Activated effector memory CD4-positive, alpha-beta T cell treated with anti-CD3 and anti-CD28 coated beads, Interleukin-2, amount 50 U/mL, for 16 hours (primary cell): Measurements from ENCODE around the gene CARD11.
"Not testable (repeated sequence)": the region's sequence is repeated elsewhere in the genome, so short reads cannot be mapped to it uniquely, and the experiment has no call there.

Experiments
- DNase-seq: peaks from one replicate; pipeline ENCODE4 v3.0.0-alpha.2; 2020

The CARD11 gene

GRCh38 chr7:3063016-3063753, 19.5 kb upstream of the CARD11 start:
- peak; percentile 90 for DNase-seq

- no peak for DNase-seq
Measured at GRCh38 chr7:3057066-3057420, 13.4 kb upstream of the CARD11 start.

- no peak for DNase-seq
Measured at GRCh38 chr7:3056234-3057065, 12.8 kb upstream of the CARD11 start.

- DNase-seq = no peak
Measured at GRCh38 chr7:3055626-3056025, 12.0 kb upstream of the CARD11 start.

GRCh38 chr7:3042861-3043489, 692 bp downstream of the CARD11 start:
- DNase-seq = peak; percentile 89

GRCh38 chr7:3041986-3042675, 1.5 kb downstream of the CARD11 start:
- no peak for DNase-seq

- peak; percentile 60 for DNase-seq
Measured at GRCh38 chr7:3039787-3040186, 3.9 kb downstream of the CARD11 start.

- not testable (repeated sequence) for DNase-seq
Measured at GRCh38 chr7:3038011-3038410, 5.7 kb downstream of the CARD11 start.

GRCh38 chr7:3037259-3037658, 6.4 kb downstream of the CARD11 start:
- no peak for DNase-seq

- DNase-seq = no peak
Measured at GRCh38 chr7:3034591-3035150, 9.0 kb downstream of the CARD11 start.

GRCh38 chr7:3033581-3033980, 10.1 kb downstream of the CARD11 start:
- no peak for DNase-seq

GRCh38 chr7:3033136-3033535, 10.5 kb downstream of the CARD11 start:
- DNase-seq = no peak

- DNase-seq = no peak
Measured at GRCh38 chr7:3032256-3032655, 11.4 kb downstream of the CARD11 start.

GRCh38 chr7:3029138-3029537, 14.5 kb downstream of the CARD11 start:
- DNase-seq = no peak

- DNase-seq = no peak
Measured at GRCh38 chr7:3028758-3029093, 14.9 kb downstream of the CARD11 start.

- peak; percentile 83 for DNase-seq
Measured at GRCh38 chr7:3028071-3028757, 15.5 kb downstream of the CARD11 start.

- DNase-seq = peak; percentile 25
Measured at GRCh38 chr7:3027005-3027845, 16.4 kb downstream of the CARD11 start.

- no peak for DNase-seq
Measured at GRCh38 chr7:3025616-3026015, 18.1 kb downstream of the CARD11 start.

- no peak for DNase-seq
Measured at GRCh38 chr7:3021825-3022224, 21.8 kb downstream of the CARD11 start.

GRCh38 chr7:3021224-3021623, 22.4 kb downstream of the CARD11 start:
- not testable (repeated sequence) for DNase-seq

- DNase-seq = no peak
Measured at GRCh38 chr7:3020416-3020815, 23.3 kb downstream of the CARD11 start.
